ENCODE results near the gene MED26. TPM values are rescaled to one million over a fixed set of nuclear protein-coding genes. Genes with fewer than 3 reads are reported as not detected.
A peak's percentile ranks its signal among the peaks of the same experiment; 100 is the strongest.

Gene MED26
- total RNA-seq, 1 experiment from 2014 or later: 8.8 TPM

GRCh38 chr19:16659832-16660708, 32.1 kb upstream of the MED26 start, which contains the start of gene SMIM7:
SMIM7 (minus strand) TSS chr19:16660144; CDS start chr19:16660110, 34 bp downstream.
- Histone ChIP-seq H3K9me3 (ENCODE audit: control insufficient read depth, insufficient read depth, low read depth, low read length) (no peaks in the 10 kb centered on the region), H3K27ac (ENCODE audit: low read length) (peak within 1 kb of the TSS; percentile 91), H3K4me1 (ENCODE audit: control insufficient read depth, insufficient read depth, low read length) (no peaks in the 10 kb centered on the region; the same call in 1 of the 2 replicates), H3K27me3 (ENCODE audit: control insufficient read depth, insufficient read depth, low read length) (no peaks in the 10 kb centered on the region), H3K36me3 (ENCODE audit: control insufficient read depth, insufficient read depth, low read length) (peaks cover 9% of the 10 kb centered on the region), H3K4me3 (ENCODE audit: low read depth in 2 of 2, low read length in 2 of 2) (peak within 1 kb of the TSS; percentile 89 to 92)
- DNase-seq (ENCODE audit: low read depth, low spot score) (peak; percentile 90), ATAC-seq (peak; percentile 98)
- TF ChIP-seq REST (IDR thresholded peaks at IDR 0.05; ENCODE audit: insufficient read depth in 1 of 2, low read depth in 2 of 2, low read length in 1 of 2) (no peak), TCF7L2 (IDR thresholded peaks at IDR 0.05; ENCODE audit: low read depth, low read length) (no peak), SIN3A (IDR thresholded peaks at IDR 0.05; ENCODE audit: borderline replicate concordance, insufficient read depth, low read depth, low read length) (peak; percentile 70; the same call in 1 of the 2 replicates), POLR2AphosphoS5 (IDR thresholded peaks at IDR 0.05; ENCODE audit: low read depth, low read length) (peak; percentile 96), CTCF (IDR thresholded peaks at IDR 0.05) (no peak)
- ChIA-PET CTCF (interaction anchor here (0.6 kb wide), 1 partner anchor 650 kb away, joined by 3 read pairs; no protein-coding TSS in a partner anchor), POLR2A (interaction anchor here (0.6 to 1.0 kb wide), 4 partner anchors 24 to 957 kb away, joined by 3 to 12 read pairs (median 4); no protein-coding TSS in a partner anchor)
- BruUV-seq (replicated peaks): no TSS peak
- in situ Hi-C loops (cut with HindIII; ENCODE audit: low pct_unique_long_range_greater_than_20kb, low sequenced_read_pairs) (no loop called here), intact Hi-C loops (cut with micrococcal nuclease; ENCODE audit: unreplicated experiment) (no loop called here)

- ATAC-seq (peak; percentile 11), DNase-seq (ENCODE audit: low read depth, low spot score) (no peak)
- no TSS peak for BruUV-seq (replicated peaks)
- Histone ChIP-seq H3K4me3 (ENCODE audit: low read depth in 2 of 2, low read length in 2 of 2) (peak overlapping the region; percentile 89 to 92), H3K9me3 (ENCODE audit: control insufficient read depth, insufficient read depth, low read depth, low read length) (no peaks in the 10 kb centered on the region), H3K27me3 (ENCODE audit: control insufficient read depth, insufficient read depth, low read length) (no peaks in the 10 kb centered on the region), H3K27ac (ENCODE audit: low read length) (peak overlapping the region; percentile 89), H3K4me1 (ENCODE audit: control insufficient read depth, insufficient read depth, low read length) (no peaks in the 10 kb centered on the region; the same call in 1 of the 2 replicates), H3K36me3 (ENCODE audit: control insufficient read depth, insufficient read depth, low read length) (peaks cover 9% of the 10 kb centered on the region)
- TF ChIP-seq POLR2AphosphoS5 (IDR thresholded peaks at IDR 0.05; ENCODE audit: low read depth, low read length) (no peak), CTCF (IDR thresholded peaks at IDR 0.05) (no peak), SIN3A (IDR thresholded peaks at IDR 0.05; ENCODE audit: borderline replicate concordance, insufficient read depth, low read depth, low read length) (no peak), TCF7L2 (IDR thresholded peaks at IDR 0.05; ENCODE audit: low read depth, low read length) (no peak), REST (IDR thresholded peaks at IDR 0.05; ENCODE audit: insufficient read depth in 1 of 2, low read depth in 2 of 2, low read length in 1 of 2) (no peak)
- ChIA-PET CTCF (no interaction called here), POLR2A (interaction anchor here (0.6 to 1.0 kb wide), 2 partner anchors 25 to 298 kb away, joined by 4 to 12 read pairs; no protein-coding TSS in a partner anchor)
- intact Hi-C loops (cut with micrococcal nuclease; ENCODE audit: unreplicated experiment): no loop called here
- in situ Hi-C loops (cut with HindIII; ENCODE audit: low pct_unique_long_range_greater_than_20kb, low sequenced_read_pairs): no loop called here
Observed at GRCh38 chr19:16659464-16659831, 31.4 kb upstream of the MED26 start.

Data from Panc1 (cell line).